Measurements from ENCODE around the gene DDX52. TPM values are rescaled to one million over a fixed set of nuclear protein-coding genes. Genes with fewer than 3 reads are reported as not detected.
"Not testable (repeated sequence)": the region's sequence is repeated elsewhere in the genome, so short reads cannot be mapped to it uniquely, and the experiment has no call there.

Gene DDX52
- total RNA-seq, 1 donor from 2014 or later: 49.4 TPM

GRCh38 chr17:37637956-37638355 is 5.3 kb downstream of the DDX52 start:
- DNase-seq (ENCODE audit: extremely low spot score, unreplicated experiment): no peak
- no peaks in the 10 kb centered on the region for H3K9me3 Mint-ChIP-seq
- no peak overlapping the region for H3K4me3 Mint-ChIP-seq
- H3K36me3 Mint-ChIP-seq: peaks cover 34% of the 10 kb centered on the region
- TF ChIP-seq, protein P1, sequence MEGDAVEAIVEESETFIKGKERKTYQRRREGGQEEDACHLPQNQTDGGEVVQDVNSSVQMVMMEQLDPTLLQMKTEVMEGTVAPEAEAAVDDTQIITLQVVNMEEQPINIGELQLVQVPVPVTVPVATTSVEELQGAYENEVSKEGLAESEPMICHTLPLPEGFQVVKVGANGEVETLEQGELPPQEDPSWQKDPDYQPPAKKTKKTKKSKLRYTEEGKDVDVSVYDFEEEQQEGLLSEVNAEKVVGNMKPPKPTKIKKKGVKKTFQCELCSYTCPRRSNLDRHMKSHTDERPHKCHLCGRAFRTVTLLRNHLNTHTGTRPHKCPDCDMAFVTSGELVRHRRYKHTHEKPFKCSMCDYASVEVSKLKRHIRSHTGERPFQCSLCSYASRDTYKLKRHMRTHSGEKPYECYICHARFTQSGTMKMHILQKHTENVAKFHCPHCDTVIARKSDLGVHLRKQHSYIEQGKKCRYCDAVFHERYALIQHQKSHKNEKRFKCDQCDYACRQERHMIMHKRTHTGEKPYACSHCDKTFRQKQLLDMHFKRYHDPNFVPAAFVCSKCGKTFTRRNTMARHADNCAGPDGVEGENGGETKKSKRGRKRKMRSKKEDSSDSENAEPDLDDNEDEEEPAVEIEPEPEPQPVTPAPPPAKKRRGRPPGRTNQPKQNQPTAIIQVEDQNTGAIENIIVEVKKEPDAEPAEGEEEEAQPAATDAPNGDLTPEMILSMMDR (conservative IDR thresholded peaks at IDR 0.05): no peak
- peaks cover 18% of the 10 kb centered on the region for H3K4me1 Mint-ChIP-seq (ENCODE audit: unreplicated experiment)
- no peaks in the 10 kb centered on the region for H3K27me3 Mint-ChIP-seq
- H3K27ac Mint-ChIP-seq: no peak overlapping the region

- not testable (repeated sequence) for H3K27me3 Mint-ChIP-seq; H3K4me1 Mint-ChIP-seq (ENCODE audit: unreplicated experiment); H3K27ac Mint-ChIP-seq; DNase-seq (ENCODE audit: extremely low spot score, unreplicated experiment); H3K9me3 Mint-ChIP-seq; H3K4me3 Mint-ChIP-seq
- peaks cover 25% of the 10 kb centered on the region for H3K36me3 Mint-ChIP-seq
These were observed 26.8 kb downstream of the DDX52 start for GRCh38 chr17:37616430-37616829.

- Mint-ChIP-seq H3K27ac (no peak overlapping the region), H3K4me3 (no peak overlapping the region), H3K4me1 (ENCODE audit: unreplicated experiment) (no peaks in the 10 kb centered on the region), H3K27me3 (no peaks in the 10 kb centered on the region), H3K36me3 (peaks cover 20% of the 10 kb centered on the region), H3K9me3 (no peaks in the 10 kb centered on the region)
- no peak for DNase-seq (ENCODE audit: extremely low spot score, unreplicated experiment)
- TF ChIP-seq, protein P1 (conservative IDR thresholded peaks at IDR 0.05): no peak
These were observed 28.4 kb downstream of the DDX52 start for GRCh38 chr17:37614823-37615222.

DNA sequence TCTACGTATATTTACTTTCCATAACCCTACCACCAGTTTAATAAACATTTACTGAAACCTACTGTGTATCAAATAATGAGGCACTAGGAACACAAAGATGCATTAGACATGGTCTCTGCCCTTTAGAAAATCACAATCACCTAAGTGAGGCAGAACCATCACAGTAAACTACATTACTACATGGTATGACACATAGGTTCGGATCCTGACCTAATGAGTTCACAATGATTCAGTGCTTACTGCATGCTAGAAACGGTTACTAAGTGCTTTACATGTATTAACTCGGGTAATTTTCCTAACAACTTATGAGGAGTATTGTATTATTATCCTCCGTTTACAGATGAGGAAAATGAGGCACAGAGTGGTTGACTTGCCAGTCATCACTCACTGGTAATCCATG is 28.9 kb downstream of the DDX52 start:
- Mint-ChIP-seq H3K36me3 (peaks cover 20% of the 10 kb centered on the region), H3K27ac (peak overlapping the region; percentile 52), H3K4me3 (no peak overlapping the region), H3K27me3 (no peaks in the 10 kb centered on the region), H3K4me1 (ENCODE audit: unreplicated experiment) (peaks cover 3% of the 10 kb centered on the region), H3K9me3 (no peaks in the 10 kb centered on the region)
- no peak for DNase-seq (ENCODE audit: extremely low spot score, unreplicated experiment)
- TF ChIP-seq, protein P1 (conservative IDR thresholded peaks at IDR 0.05): no peak

- TF ChIP-seq, protein P1 (conservative IDR thresholded peaks at IDR 0.05): no peak
- peak overlapping the region; percentile 63 for H3K4me3 Mint-ChIP-seq
- no peak for DNase-seq (ENCODE audit: extremely low spot score, unreplicated experiment)
- peaks cover 17% of the 10 kb centered on the region for H3K36me3 Mint-ChIP-seq
- H3K9me3 Mint-ChIP-seq: no peaks in the 10 kb centered on the region
- peaks cover 8% of the 10 kb centered on the region for H3K4me1 Mint-ChIP-seq (ENCODE audit: unreplicated experiment)
- H3K27me3 Mint-ChIP-seq: no peaks in the 10 kb centered on the region
- H3K27ac Mint-ChIP-seq: peak overlapping the region; percentile 15
These were observed 32.3 kb downstream of the DDX52 start for GRCh38 chr17:37610971-37611370.

GRCh38 chr17:37610041-37610420 is 33.2 kb downstream of the DDX52 start:
- H3K4me1 Mint-ChIP-seq (ENCODE audit: unreplicated experiment): peaks cover 12% of the 10 kb centered on the region
- peak overlapping the region; percentile 95 for H3K4me3 Mint-ChIP-seq
- not testable (repeated sequence) for H3K27me3 Mint-ChIP-seq; H3K9me3 Mint-ChIP-seq; DNase-seq (ENCODE audit: extremely low spot score, unreplicated experiment)
- H3K27ac Mint-ChIP-seq: peak overlapping the region; percentile 93
- H3K36me3 Mint-ChIP-seq: peaks cover 19% of the 10 kb centered on the region

Data from type B pancreatic cell (in vitro differentiated cells).